HPDE6-E6E7 (cell line): Measurements from ENCODE around the gene EPB41L2.
"Not testable (repeated sequence)": the region's sequence is repeated elsewhere in the genome, so short reads cannot be mapped to it uniquely, and the experiment has no call there.

Experiments
- DNase-seq: peaks from one replicate; pipeline ENCODE4 v3.0.0; 2011; ENCODE audit warnings: missing footprints; ENCODE audit errors: extremely low spot score

EPB41L2 gene

GRCh38 chr6:130838250-130838860, 224.7 kb downstream of the EPB41L2 start:
- no peak for DNase-seq

- no peak for DNase-seq
Measured at GRCh38 chr6:130837067-130837466, 226.0 kb downstream of the EPB41L2 start.

DNA sequence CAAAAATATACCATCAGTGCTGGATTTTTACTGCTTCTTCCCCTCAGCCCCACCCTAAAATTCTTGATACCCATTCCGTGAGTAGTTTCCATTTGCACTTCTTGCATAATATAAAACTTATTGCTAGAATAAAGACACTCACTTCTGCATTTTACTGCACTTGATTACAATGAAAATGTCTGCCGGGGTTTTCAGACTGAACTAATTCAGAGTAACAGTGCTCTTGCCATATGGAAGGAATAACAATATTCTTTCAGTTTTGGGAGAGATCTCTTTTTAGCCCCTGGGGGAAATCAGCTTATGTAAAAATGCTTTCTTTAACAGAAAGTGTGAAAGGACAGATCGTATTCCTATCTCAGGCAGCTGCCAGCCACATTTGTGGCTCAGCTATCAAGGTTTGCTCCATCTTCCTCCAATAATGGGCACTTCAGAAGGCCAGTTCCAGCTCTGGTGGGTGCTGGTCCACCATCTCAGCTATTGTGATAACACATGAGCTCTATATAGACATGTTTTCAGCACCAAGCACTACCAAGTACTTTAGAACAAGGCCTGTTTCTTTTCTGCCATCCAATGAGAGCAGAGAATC, 226.9 kb downstream of the EPB41L2 start:
- DNase-seq = no peak

DNA sequence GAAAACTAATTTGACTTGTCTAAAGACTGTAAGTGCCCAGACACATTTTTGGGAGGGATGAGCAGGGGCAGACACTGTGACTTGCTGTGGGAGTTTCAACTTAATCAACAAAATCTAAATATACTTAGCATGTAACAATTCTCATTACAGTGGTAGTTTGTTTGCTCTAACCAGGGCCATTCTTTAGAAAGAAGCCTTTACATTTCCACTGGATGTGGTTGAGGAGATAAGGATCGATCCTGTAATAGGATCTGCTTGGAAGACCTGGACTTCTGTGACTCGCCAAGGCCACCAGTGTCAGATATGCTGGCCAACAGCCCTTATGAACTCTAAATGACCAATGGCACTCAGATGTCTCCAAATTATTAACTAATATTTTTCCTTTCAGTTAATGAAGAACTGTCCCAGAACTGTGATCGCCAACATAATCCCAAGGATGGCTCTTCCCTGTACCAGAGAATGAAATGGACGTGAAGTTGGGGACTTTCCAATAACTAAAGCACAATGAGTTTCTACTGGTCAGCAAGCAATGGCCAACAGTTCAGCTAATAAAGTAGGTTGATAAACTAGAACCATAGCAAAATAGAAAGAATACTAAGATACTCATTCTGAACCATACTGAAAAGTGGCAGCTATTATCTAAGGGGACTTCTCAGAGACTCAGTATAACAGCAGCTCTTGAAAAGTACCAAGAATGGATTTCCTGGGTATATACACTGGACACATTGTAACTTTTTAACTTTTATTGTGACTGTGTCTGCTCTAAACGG, 228.4 kb downstream of the EPB41L2 start:
- DNase-seq = no peak

DNA sequence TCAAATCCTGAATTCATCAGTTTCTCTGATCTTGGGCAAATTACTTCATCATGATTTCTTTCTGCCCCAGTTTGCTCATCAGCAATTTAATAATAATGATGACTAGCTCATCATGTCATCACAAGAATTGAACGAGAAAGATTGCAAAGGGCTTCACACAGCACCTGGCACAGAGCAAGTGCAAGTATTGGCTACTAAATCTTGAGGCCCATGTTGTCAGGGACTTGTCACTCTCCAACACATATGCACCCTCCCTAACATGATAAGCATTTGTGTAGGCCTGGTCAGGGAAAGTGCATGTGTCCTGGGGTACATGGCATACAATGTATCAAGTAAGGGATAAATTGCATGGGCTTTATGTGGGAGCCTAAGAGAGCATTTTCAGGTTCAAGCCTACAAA, 229.5 kb downstream of the EPB41L2 start:
- no peak for DNase-seq

DNA sequence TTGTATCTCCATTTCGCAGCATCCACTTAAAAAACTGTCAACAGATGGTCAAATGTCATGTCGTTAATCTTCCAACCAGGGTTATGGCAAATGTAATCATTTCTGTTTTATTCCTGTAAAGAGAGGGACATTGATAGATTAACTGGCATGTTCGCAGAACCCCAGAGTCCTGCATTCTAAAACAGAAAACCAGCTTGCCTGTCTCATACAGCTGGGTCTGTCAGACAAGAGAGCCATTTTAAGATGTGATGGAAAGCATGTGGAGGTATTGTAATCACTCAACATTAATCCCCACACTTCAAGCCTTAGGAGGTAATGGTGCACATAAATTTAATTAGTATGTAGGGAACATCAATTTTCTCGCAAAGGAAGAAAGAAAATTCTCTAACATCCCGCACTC, 231.4 kb downstream of the EPB41L2 start:
- no peak for DNase-seq

DNA sequence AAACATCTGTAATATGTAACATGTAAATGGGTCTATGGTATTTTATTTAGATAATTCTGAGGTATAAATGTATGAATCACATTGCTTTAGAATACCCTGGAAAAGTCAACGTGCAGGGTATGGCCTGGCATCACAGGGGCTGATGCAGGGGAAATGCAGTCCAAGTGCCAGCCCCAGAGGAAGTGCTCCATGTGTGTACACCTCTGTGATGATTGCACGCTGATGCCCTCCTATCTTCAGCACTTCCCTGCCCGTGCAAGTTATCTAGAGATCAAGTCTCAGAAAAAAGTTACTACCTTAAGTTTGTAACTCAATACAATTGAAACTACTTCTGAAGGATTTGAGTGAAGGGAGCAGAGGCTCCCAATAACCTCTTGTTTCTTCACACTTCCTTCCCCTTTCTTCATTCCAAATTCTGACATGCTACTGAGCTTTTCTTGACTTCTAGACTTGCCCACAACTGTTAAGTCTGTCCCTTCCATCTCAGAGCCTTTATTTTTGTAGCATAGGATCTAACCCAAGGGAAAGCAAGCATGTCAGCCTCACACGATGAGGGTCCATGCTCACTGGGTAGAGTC, 233.6 kb downstream of the EPB41L2 start:
- DNase-seq = no peak

DNA sequence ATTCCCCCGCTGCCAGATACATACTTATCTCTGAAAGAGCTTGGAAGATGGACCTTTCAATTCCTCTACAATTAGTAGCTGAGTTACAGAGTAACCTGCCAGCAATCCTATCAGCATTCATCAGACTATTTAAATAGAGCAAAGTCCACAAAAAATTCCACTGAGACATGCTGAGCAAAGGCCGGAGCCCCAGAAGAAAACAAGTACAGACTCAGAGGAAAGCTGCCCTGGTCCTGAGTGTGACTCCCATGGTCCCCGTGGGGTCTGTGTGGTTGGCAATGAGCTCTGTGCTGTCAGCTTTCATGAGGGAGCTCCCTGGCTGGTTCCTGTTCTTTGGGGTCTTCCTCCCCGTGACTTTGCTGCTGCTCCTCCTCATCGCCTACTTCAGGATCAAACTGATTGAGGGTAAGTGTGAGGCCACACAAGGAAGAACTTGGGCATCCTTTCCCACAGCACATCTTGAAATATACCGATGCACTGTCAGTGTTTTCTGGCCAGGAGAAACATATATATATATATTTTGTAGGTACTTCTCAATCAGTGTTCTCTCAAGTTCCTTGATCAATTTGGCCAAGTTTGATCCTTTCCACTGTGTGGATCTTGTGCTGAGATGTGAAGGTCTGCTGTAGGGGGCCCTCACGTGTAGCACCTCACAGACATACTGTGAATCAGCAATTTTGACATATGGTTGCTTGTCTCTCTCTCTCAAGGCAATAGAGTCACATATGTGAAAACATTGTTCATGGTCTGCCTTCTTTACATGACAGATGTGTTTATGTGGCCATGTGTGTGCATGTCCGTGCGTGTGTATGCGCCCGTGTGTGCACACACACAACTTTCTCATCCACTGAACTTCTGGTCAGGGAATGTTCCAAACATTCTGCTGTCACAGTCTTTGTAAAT, 235.5 kb downstream of the EPB41L2 start, which contains the start of gene SMLR1:
Gene SMLR1 (plus strand): TSS at position 160 of the 903 bp plus-strand sequence. CDS start 8 bp downstream, at position 168.
- no peak for DNase-seq

- no peak for DNase-seq
Measured at GRCh38 chr6:130826442-130827246, 236.4 kb downstream of the EPB41L2 start.

GRCh38 chr6:130825772-130826441, 237.1 kb downstream of the EPB41L2 start:
- no peak for DNase-seq

GRCh38 chr6:130824978-130825694, 237.9 kb downstream of the EPB41L2 start:
- DNase-seq = no peak

GRCh38 chr6:130822736-130823135, 240.3 kb downstream of the EPB41L2 start:
- no peak for DNase-seq

- no peak for DNase-seq
Measured at GRCh38 chr6:130815200-130816071, 247.6 kb downstream of the EPB41L2 start.

DNA sequence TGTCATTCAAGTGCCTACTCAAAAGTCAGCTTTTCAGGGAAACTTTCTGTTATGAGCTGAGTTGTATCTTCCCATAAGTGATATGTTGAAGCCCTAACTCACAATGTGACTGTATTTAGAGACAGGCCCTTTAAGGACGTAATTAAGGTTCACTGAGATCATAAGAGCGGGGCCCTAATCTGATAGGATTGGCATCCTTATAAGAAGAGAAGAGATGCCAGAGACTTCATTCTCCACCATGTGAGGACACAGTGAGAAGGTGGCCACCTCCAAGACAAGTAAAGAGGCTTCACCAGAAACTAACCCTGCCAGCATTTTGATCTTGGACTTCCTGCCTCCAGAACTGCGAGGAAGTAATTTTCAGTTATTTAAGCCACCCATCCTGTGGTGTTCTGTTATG, 248.5 kb downstream of the EPB41L2 start:
- DNase-seq = no peak

GRCh38 chr6:130811932-130812331, 251.1 kb downstream of the EPB41L2 start:
- DNase-seq = no peak

DNA sequence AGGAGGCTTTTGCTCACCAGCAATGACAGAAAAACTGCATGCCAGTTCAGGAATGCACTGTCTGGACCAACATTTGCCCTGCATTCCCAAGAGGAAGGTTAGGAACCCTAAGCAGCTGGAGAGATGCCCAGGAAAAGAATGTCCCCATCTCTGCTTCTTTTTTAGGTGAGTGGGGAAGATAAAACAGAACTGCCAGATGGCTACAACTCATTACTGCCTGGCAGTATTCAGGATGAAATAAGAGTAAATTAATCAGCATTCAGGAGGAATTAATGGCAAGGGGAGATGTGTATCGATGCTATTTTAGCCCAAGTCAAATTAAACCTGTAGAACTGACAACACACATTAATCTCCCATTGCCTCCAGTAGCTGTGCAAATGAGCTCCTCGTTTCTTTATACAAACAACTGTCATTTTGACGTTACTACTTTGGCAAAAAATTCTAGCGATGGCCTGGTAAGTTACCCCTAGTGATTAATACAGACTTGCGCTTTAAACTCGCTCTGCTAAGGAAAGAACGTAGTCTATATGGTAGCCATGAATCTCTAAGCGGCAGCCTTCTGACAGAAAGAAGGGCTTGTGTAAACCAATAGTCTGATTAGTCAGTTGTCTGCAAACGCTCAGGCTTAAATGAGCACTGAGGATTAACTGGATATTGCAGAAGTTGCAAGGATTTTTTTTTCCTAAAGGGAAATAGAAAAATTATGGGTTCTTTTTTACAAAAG, 252.6 kb downstream of the EPB41L2 start:
- no peak for DNase-seq

DNA sequence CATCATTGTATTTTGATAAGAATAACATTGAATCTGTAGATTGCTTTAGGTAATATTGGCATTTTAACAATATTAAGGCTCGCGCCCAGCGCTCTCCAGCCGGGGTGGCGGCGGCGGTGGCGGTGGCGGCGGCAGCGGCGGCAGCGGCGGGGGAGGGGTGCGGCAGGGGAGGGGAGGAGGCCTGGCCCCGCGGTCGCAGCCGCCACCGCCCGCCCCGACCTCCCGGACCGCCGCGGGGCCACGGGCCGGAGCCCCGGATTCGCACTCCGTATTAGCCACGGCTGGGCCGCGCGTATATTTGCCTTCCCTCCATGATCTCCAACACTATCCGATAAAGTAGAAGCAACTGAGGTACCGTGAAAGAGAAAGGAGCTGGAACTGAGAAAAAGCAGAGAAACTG, 261.7 kb downstream of the EPB41L2 start:
- not testable (repeated sequence) for DNase-seq

GRCh38 chr6:130797061-130797460, 266.0 kb downstream of the EPB41L2 start:
- no peak for DNase-seq
